GM23338 (cell line): ENCODE measurements around the gene ACADS. TPM values are rescaled to one million over a fixed set of nuclear protein-coding genes. Genes with fewer than 3 reads are reported as not detected.
A peak's percentile ranks its signal among the peaks of the same experiment; 100 is the strongest.

Experiments used
- ATAC-seq: fragments of 200-7000 bp; cut with Tn5 transposase; 3 replicates; pipeline ENCODE4 v1.9.1; 2020
- DNase-seq: peaks from one replicate; pipeline ENCODE4 v3.0.0-alpha.2; 2015; ENCODE audit warnings: low spot score
- H2AFZ ChIP-seq: fragments of 200-600 bp; sonication (generic); 2 replicates; pipeline ENCODE4 v1.8.0; 2016; ENCODE audit warnings: antibody characterized with exemption, mild to moderate bottlenecking, moderate library complexity
- H3F3A ChIP-seq: fragments of 200-600 bp; sonication (generic); replicated peaks from 2 replicates; pipeline ENCODE4 v1.8.0; 2017; ENCODE audit warnings: antibody characterized with exemption, mixed run types, low read depth
- H3K27ac ChIP-seq: fragments of 200-600 bp; sonication (generic); 2 replicates; pipeline ENCODE4 v1.6.1; 2016; ENCODE audit warnings: low read depth
- H3K27me3 ChIP-seq: fragments of 200-600 bp; sonication (generic); 2 replicates; pipeline ENCODE4 v1.8.0; 2016; ENCODE audit warnings: mild to moderate bottlenecking, mixed run types, moderate library complexity; ENCODE audit not compliant: insufficient read depth
- H3K36me3 ChIP-seq: fragments of 200-600 bp; sonication (generic); 2 replicates; pipeline ENCODE4 v1.8.0; 2016; ENCODE audit warnings: mild to moderate bottlenecking; ENCODE audit not compliant: insufficient read depth
- H3K4me1 ChIP-seq: fragments of 200-600 bp; sonication (generic); 2 replicates; pipeline ENCODE4 v1.8.0; 2016; ENCODE audit warnings: mild to moderate bottlenecking, moderate library complexity; ENCODE audit not compliant: insufficient read depth
- H3K4me2 ChIP-seq: fragments of 200-600 bp; sonication (generic); 2 replicates; pipeline ENCODE4 v1.7.1; 2017; ENCODE audit warnings: mixed run types
- H3K4me3 ChIP-seq: fragments of 200-600 bp; sonication (generic); 2 replicates; pipeline ENCODE4 v1.6.1; 2016; ENCODE audit warnings: mixed run types
- H3K79me2 ChIP-seq: fragments of 200-600 bp; sonication (generic); replicated peaks from 2 replicates; pipeline ENCODE4 v1.8.0; 2017; ENCODE audit warnings: mild to moderate bottlenecking; ENCODE audit not compliant: insufficient read depth
- H3K9me2 ChIP-seq: fragments of 200-600 bp; sonication (generic); 2 replicates; pipeline ENCODE4 v1.8.0; 2017; ENCODE audit not compliant: insufficient read depth
- H4K20me1 ChIP-seq: fragments of 200-600 bp; sonication (generic); replicated peaks from 2 replicates; pipeline ENCODE4 v1.8.0; 2017; ENCODE audit warnings: mild to moderate bottlenecking; ENCODE audit not compliant: insufficient read depth
- H3K27ac Mint-ChIP-seq: 2 replicates; pipeline ENCODE4 v1.8.0; 2020; ENCODE audit warnings: inconsistent platforms, mild to moderate bottlenecking, moderate library complexity, mixed read lengths
- H3K27me3 Mint-ChIP-seq: 3 replicates; pipeline ENCODE4 v1.8.0; 2022; ENCODE audit warnings: low read depth, mild to moderate bottlenecking, moderate library complexity, mixed read lengths, inconsistent platforms; ENCODE audit not compliant: insufficient read depth, poor library complexity
- H3K36me3 Mint-ChIP-seq: 3 replicates; pipeline ENCODE4 v1.8.0; 2021; ENCODE audit warnings: low read depth, mild to moderate bottlenecking, inconsistent platforms, moderate library complexity, mixed read lengths
- H3K4me1 Mint-ChIP-seq: 3 replicates; pipeline ENCODE4 v1.8.0; 2020; ENCODE audit warnings: mild to moderate bottlenecking, inconsistent platforms, mixed read lengths
- H3K4me3 Mint-ChIP-seq: 3 replicates; pipeline ENCODE4 v1.8.0; 2021; ENCODE audit warnings: moderate library complexity, mild to moderate bottlenecking, inconsistent platforms, mixed read lengths
- H3K9me3 Mint-ChIP-seq: 3 replicates; pipeline ENCODE4 v1.8.0; 2020; ENCODE audit warnings: moderate library complexity, mild to moderate bottlenecking, inconsistent platforms, mixed read lengths
- CREB1 ChIP-seq: fragments of 250-450 bp; sonication (Bioruptor Pico); IDR thresholded peaks from 2 replicates; pipeline ENCODE4 v1.5.0; 2020; ENCODE audit warnings: low read depth, mild to moderate bottlenecking, moderate library complexity
- ETS1 ChIP-seq: IDR thresholded peaks from 2 replicates; pipeline ENCODE4 v1.6.1; 2016; ENCODE audit warnings: antibody characterized with exemption
- EZH2 ChIP-seq: fragments of 200-600 bp; sonication (generic); IDR thresholded peaks from one replicate; pipeline ENCODE4 v1.8.0; 2017; ENCODE audit warnings: antibody characterized with exemption, mild to moderate bottlenecking, low read depth; ENCODE audit not compliant: unreplicated experiment
- EZH2phosphoT487 ChIP-seq: fragments of 200-600 bp; sonication (generic); IDR thresholded peaks from one replicate; pipeline ENCODE4 v1.8.1; 2018; ENCODE audit warnings: antibody characterized with exemption; ENCODE audit not compliant: unreplicated experiment
- JUNB ChIP-seq: IDR thresholded peaks from one replicate; pipeline ENCODE4 v1.6.1; 2016; ENCODE audit warnings: antibody characterized with exemption; ENCODE audit not compliant: unreplicated experiment
- NANOG ChIP-seq: IDR thresholded peaks from 2 replicates; pipeline ENCODE4 v1.6.1; 2016; ENCODE audit warnings: antibody characterized with exemption, borderline replicate concordance
- POLR2AphosphoS5 ChIP-seq: IDR thresholded peaks from 2 replicates; pipeline ENCODE4 v1.6.1; 2016; ENCODE audit warnings: antibody characterized with exemption, low read depth
- STAT1 ChIP-seq: IDR thresholded peaks from one replicate; pipeline ENCODE4 v1.6.1; 2016; ENCODE audit warnings: antibody characterized with exemption; ENCODE audit not compliant: unreplicated experiment
- ZNF114 ChIP-seq: fragments of 250-450 bp; sonication (Bioruptor Pico); IDR thresholded peaks from 2 replicates; pipeline ENCODE4 v1.5.0; 2020; ENCODE audit warnings: mild to moderate bottlenecking, moderate library complexity
- ZNF331 ChIP-seq: fragments of 250-450 bp; sonication (Bioruptor Pico); IDR thresholded peaks from 2 replicates; pipeline ENCODE4 v1.5.0; 2020; ENCODE audit warnings: low read depth, mild to moderate bottlenecking, moderate library complexity
- ZNF462 ChIP-seq: fragments of 250-450 bp; sonication (Bioruptor Pico); IDR thresholded peaks from 2 replicates; pipeline ENCODE4 v1.5.0; 2020; ENCODE audit warnings: mild to moderate bottlenecking, moderate library complexity
- polyA plus RNA-seq: library from polyadenylated mRNA; unstranded; fragments of >200 nt; fragmentation: Nextera tagmentation; extraction: Ambion mirVana; gene quantifications from 2 replicates; pipeline ENCODE4 v1.2.1, GENCODE V29; 2016
- total RNA-seq: library from RNA; depleted of rRNA; stranded (reverse); fragments of >200 nt; shearing (Covaris generic); gene quantifications from 2 replicates; pipeline ENCODE4 v1.2.3, GENCODE V29; 2014
- TF ChIP-seq, protein P1 (sequence below), 2 experiments: fragments of 200-600 bp in 1 of 2; sonication (generic) in 1 of 2; conservative IDR thresholded peaks; 2 replicates each; pipeline versions ENCODE4 v1.5.1 to v1.6.1; 2016 to 2017; ENCODE audit warnings: antibody characterized with exemption in 2 of 2, low read depth in 2 of 2, mild to moderate bottlenecking in 2 of 2, moderate library complexity in 1 of 2
- TF ChIP-seq, protein P2 (sequence below): IDR thresholded peaks from one replicate; pipeline ENCODE4 v1.6.1; 2018; ENCODE audit warnings: antibody characterized with exemption; ENCODE audit not compliant: unreplicated experiment

ACADS gene
- total and polyA plus RNA-seq, 2 experiments from 2014 or later, result 3.1 to 5.7 TPM

DNA sequence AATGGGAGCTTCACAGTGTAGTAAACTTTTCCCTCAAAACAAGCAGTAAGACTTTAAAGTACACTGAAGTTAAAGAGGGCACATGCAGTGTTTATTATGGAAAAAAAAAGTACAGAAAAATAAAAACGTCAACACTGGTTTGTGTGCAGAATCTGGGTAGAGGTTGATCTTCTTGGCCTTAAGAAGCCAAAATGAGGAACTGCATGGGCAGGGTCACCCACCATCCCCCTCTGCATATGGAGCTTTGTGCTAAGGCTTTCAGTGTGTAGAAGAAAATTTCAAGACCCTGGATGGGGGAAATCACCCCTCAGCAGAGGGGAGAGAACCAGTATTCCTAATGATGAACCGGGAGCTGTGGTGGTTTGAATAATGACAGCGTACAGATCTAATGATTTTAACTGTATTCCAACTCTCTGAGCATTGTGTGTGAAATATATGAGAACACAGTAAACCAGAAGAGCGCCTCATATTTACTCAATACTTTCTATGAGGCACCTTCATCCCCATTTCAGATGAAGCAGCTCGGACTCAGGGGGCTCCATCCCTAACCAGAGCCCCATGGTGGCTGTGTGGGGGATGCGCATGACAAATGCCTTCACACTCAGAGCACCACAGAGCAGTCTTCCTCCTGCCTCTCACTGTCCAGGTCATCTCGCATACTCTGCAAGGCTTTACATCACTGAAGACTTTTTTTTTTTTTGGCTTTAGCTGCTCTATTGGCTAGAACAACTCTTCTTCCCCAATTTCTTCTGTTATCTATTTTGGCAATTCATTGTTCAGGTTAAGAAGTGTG lies 33.4 kb downstream of the ACADS start:
- H3K27me3 ChIP-seq, result no peaks in the 10 kb centered on the region
- no peak overlapping the region for H3K4me3 ChIP-seq
- H3K27ac Mint-ChIP-seq, result no peak overlapping the region; the same call in 1 of the 2 replicates
- peaks cover 16% of the 10 kb centered on the region; the same call in 2 of the 3 replicates for H3K36me3 Mint-ChIP-seq
- DNase-seq (no peak), ATAC-seq (peak; percentile 86)
- H3K4me3 Mint-ChIP-seq, result no peak overlapping the region
- H3K4me1 ChIP-seq, result peaks cover 5% of the 10 kb centered on the region; the same call in 1 of the 2 replicates
- peaks cover 8% of the 10 kb centered on the region; the same call in 2 of the 3 replicates for H3K9me3 Mint-ChIP-seq
- peaks cover 6% of the 10 kb centered on the region for H3K27me3 Mint-ChIP-seq
- H2AFZ ChIP-seq, result no peak overlapping the region
- H3K4me2 ChIP-seq, result peak overlapping the region; percentile 40; the same call in 1 of the 2 replicates
- no peaks in the 10 kb centered on the region for H3K79me2 ChIP-seq
- peaks cover 22% of the 10 kb centered on the region for H3K4me1 Mint-ChIP-seq
- H3K9me2 ChIP-seq, result no peaks in the 10 kb centered on the region
- TF ChIP-seq ZNF114 (CRISPR knock-in tag) (no peak), ZNF462 (CRISPR knock-in tag) (no peak), NANOG (no peak), ZNF331 (CRISPR knock-in tag) (no peak), EZH2phosphoT487 (no peak), JUNB (no peak), ETS1 (no peak), CREB1 (no peak), STAT1 (no peak), POLR2AphosphoS5 (no peak), EZH2 (no peak)
- TF ChIP-seq, protein P1, sequence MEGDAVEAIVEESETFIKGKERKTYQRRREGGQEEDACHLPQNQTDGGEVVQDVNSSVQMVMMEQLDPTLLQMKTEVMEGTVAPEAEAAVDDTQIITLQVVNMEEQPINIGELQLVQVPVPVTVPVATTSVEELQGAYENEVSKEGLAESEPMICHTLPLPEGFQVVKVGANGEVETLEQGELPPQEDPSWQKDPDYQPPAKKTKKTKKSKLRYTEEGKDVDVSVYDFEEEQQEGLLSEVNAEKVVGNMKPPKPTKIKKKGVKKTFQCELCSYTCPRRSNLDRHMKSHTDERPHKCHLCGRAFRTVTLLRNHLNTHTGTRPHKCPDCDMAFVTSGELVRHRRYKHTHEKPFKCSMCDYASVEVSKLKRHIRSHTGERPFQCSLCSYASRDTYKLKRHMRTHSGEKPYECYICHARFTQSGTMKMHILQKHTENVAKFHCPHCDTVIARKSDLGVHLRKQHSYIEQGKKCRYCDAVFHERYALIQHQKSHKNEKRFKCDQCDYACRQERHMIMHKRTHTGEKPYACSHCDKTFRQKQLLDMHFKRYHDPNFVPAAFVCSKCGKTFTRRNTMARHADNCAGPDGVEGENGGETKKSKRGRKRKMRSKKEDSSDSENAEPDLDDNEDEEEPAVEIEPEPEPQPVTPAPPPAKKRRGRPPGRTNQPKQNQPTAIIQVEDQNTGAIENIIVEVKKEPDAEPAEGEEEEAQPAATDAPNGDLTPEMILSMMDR (conservative IDR thresholded peaks at IDR 0.05; ENCODE audit: low read depth in 2 of 2), result no peak
- TF ChIP-seq, protein P2, sequence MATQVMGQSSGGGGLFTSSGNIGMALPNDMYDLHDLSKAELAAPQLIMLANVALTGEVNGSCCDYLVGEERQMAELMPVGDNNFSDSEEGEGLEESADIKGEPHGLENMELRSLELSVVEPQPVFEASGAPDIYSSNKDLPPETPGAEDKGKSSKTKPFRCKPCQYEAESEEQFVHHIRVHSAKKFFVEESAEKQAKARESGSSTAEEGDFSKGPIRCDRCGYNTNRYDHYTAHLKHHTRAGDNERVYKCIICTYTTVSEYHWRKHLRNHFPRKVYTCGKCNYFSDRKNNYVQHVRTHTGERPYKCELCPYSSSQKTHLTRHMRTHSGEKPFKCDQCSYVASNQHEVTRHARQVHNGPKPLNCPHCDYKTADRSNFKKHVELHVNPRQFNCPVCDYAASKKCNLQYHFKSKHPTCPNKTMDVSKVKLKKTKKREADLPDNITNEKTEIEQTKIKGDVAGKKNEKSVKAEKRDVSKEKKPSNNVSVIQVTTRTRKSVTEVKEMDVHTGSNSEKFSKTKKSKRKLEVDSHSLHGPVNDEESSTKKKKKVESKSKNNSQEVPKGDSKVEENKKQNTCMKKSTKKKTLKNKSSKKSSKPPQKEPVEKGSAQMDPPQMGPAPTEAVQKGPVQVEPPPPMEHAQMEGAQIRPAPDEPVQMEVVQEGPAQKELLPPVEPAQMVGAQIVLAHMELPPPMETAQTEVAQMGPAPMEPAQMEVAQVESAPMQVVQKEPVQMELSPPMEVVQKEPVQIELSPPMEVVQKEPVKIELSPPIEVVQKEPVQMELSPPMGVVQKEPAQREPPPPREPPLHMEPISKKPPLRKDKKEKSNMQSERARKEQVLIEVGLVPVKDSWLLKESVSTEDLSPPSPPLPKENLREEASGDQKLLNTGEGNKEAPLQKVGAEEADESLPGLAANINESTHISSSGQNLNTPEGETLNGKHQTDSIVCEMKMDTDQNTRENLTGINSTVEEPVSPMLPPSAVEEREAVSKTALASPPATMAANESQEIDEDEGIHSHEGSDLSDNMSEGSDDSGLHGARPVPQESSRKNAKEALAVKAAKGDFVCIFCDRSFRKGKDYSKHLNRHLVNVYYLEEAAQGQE, result no peak
- H3K27ac ChIP-seq, result 0 out of 2 replicates have a peak overlapping the region, but pooled peaks have one; percentile 50
- no peaks in the 10 kb centered on the region for H3F3A ChIP-seq
- 0 out of 2 replicates have a peak, but pooled peaks cover under 1% of the 10 kb centered on the region for H3K36me3 ChIP-seq
- H4K20me1 ChIP-seq, result no peaks in the 10 kb centered on the region
